BJ (cell line): Measurements from ENCODE around the gene PCDH9. TPM values are rescaled to one million over a fixed set of nuclear protein-coding genes. Genes with fewer than 3 reads are reported as not detected.

Experiments used
- CTCF ChIA-PET: fragments of 350-600 bp; formaldehyde crosslinking; extraction: SDS; loops from one replicate; lab custom pipeline; 2021; ENCODE audit warnings: antibody characterized with exemption, inconsistent platforms; lab: Yijun Ruan, JAX
- POLR2A ChIA-PET: fragments of 300-600 bp; sonication (Branson Sonifier 250); formaldehyde crosslinking; extraction: SDS; loops from one replicate; lab custom pipeline; 2021; ENCODE audit warnings: antibody characterized with exemption; lab: Charles Lee
- DNase-seq: peaks from one replicate; pipeline ENCODE4 v3.0.0-alpha.2; 2011; ENCODE audit warnings: low read depth
- H3K27me3 ChIP-seq: 2 replicates; pipeline ENCODE4 v1.6.0; 2011; ENCODE audit warnings: low read length; ENCODE audit not compliant: control insufficient read depth, insufficient read depth
- H3K36me3 ChIP-seq: 2 replicates; pipeline ENCODE4 v1.5.1; 2011; ENCODE audit warnings: low read length; ENCODE audit not compliant: control insufficient read depth, insufficient read depth
- H3K4me3 ChIP-seq: 2 replicates; pipeline ENCODE4 v1.5.1; 2011; ENCODE audit warnings: low read depth, mild to moderate bottlenecking, control low read depth, low read length
- CTCF ChIP-seq: IDR thresholded peaks from 2 replicates; pipeline ENCODE4 v1.5.1; 2011; ENCODE audit warnings: low read depth, mild to moderate bottlenecking, control low read depth, inconsistent platforms, low read length, moderate library complexity; ENCODE audit not compliant: insufficient read depth
- polyA plus RNA-seq: library from polyadenylated mRNA; depleted of rRNA; stranded (reverse); fragments of >200 nt; gene quantifications from 2 replicates; pipeline ENCODE4 v1.2.3, GENCODE V29; 2011

PCDH9 gene
- polyA plus RNA-seq, 1 experiment = 2.3 TPM

GRCh38 chr13:67146523-67147130, 83.5 kb downstream of the PCDH9 start:
- ChIA-PET CTCF (no interaction called here), POLR2A (no interaction called here)
- Histone ChIP-seq H3K4me3 (no peak overlapping the region), H3K27me3 (no peaks in the 10 kb centered on the region), H3K36me3 (no peaks in the 10 kb centered on the region)
- no peak for TF ChIP-seq CTCF
- no peak for DNase-seq

GRCh38 chr13:67145950-67146349, 84.2 kb downstream of the PCDH9 start:
- POLR2A ChIA-PET = no interaction called here
- CTCF ChIA-PET = interaction anchor here (0.5 kb wide), 1 partner anchor 494 kb away, joined by 3 read pairs; no protein-coding TSS in a partner anchor

GRCh38 chr13:67143544-67144115, 86.5 kb downstream of the PCDH9 start:
- Histone ChIP-seq H3K27me3 (no peaks in the 10 kb centered on the region), H3K36me3 (no peaks in the 10 kb centered on the region), H3K4me3 (no peak overlapping the region)
- TF ChIP-seq CTCF = no peak
- no peak for DNase-seq
- ChIA-PET POLR2A (no interaction called here), CTCF (interaction anchor here (1.1 kb wide), 1 partner anchor 95 kb away, joined by 3 read pairs; no protein-coding TSS in a partner anchor)

More at GRCh38 chr13:67145950-67146349, 84.2 kb downstream of the PCDH9 start:
- no peaks in the 10 kb centered on the region for H3K27me3 ChIP-seq
- H3K36me3 ChIP-seq = no peaks in the 10 kb centered on the region
- no peak overlapping the region for H3K4me3 ChIP-seq
- DNase-seq = no peak
- no peak for TF ChIP-seq CTCF

- Histone ChIP-seq H3K4me3 (no peak overlapping the region), H3K27me3 (no peaks in the 10 kb centered on the region), H3K36me3 (no peaks in the 10 kb centered on the region)
- TF ChIP-seq CTCF = no peak
- no peak for DNase-seq
- POLR2A ChIA-PET = no interaction called here
- CTCF ChIA-PET = no interaction called here
Measured at GRCh38 chr13:67140006-67140405, 90.1 kb downstream of the PCDH9 start.

- Histone ChIP-seq H3K36me3 (no peaks in the 10 kb centered on the region), H3K27me3 (no peaks in the 10 kb centered on the region), H3K4me3 (no peak overlapping the region)
- ChIA-PET CTCF (no interaction called here), POLR2A (no interaction called here)
- no peak for TF ChIP-seq CTCF
- no peak for DNase-seq
Measured at GRCh38 chr13:67139551-67139950, 90.6 kb downstream of the PCDH9 start.
